Activated T-cell treated with anti-CD3 and anti-CD28 coated beads, Interleukin-2, amount 50 U/mL, for 72 hours (primary cell): ENCODE results near the gene ADH6. TPM values are rescaled to one million over a fixed set of nuclear protein-coding genes. Genes with fewer than 3 reads are reported as not detected.
"Not testable (repeated sequence)": the region's sequence is repeated elsewhere in the genome, so short reads cannot be mapped to it uniquely, and the experiment has no call there.

Experiments
- ATAC-seq, 2 donors: fragments of 150-1000 bp; cut with Tn5 transposase; replicated peaks in 1 of 2; 2 replicates each; pipeline ENCODE4 v1.10.0; 2021; ENCODE audit warnings: moderate library complexity in 2 of 2, mild to moderate bottlenecking in 1 of 2
- DNase-seq, 2 donors: peaks; one replicate each; pipeline ENCODE4 v3.0.0; 2021 to 2022; ENCODE audit warnings: mixed read lengths in 1 of 2
- H3K27ac Mint-ChIP-seq: one replicate; pipeline ENCODE4 v1.8.0; 2022; ENCODE audit warnings: mild to moderate bottlenecking, moderate library complexity, mixed read lengths
- H3K27me3 Mint-ChIP-seq: one replicate; pipeline ENCODE4 v1.8.0; 2022; ENCODE audit warnings: low read depth, mixed read lengths
- H3K36me3 Mint-ChIP-seq, 2 donors: one replicate each; pipeline ENCODE4 v1.8.0; 2022; ENCODE audit warnings: mixed read lengths in 2 of 2, mild to moderate bottlenecking in 1 of 2; ENCODE audit not compliant: insufficient read depth in 2 of 2
- H3K4me1 Mint-ChIP-seq: one replicate; pipeline ENCODE4 v1.8.0; 2022; ENCODE audit warnings: low read depth, mixed read lengths
- H3K4me3 Mint-ChIP-seq, 2 donors: one replicate each; pipeline ENCODE4 v1.8.0; 2022; ENCODE audit warnings: mild to moderate bottlenecking in 2 of 2, mixed read lengths in 2 of 2, moderate library complexity in 2 of 2
- H3K9me3 Mint-ChIP-seq, 2 donors: one replicate each; pipeline ENCODE4 v1.8.0; 2022; ENCODE audit warnings: mixed read lengths in 2 of 2
- total RNA-seq, 2 donors: library from RNA; stranded (reverse); gene quantifications; one replicate each; pipeline ENCODE4 v1.2.3, GENCODE V29; 2022

ADH6 gene
- total RNA-seq, 2 donors from 2014 or later = not detected

DNA sequence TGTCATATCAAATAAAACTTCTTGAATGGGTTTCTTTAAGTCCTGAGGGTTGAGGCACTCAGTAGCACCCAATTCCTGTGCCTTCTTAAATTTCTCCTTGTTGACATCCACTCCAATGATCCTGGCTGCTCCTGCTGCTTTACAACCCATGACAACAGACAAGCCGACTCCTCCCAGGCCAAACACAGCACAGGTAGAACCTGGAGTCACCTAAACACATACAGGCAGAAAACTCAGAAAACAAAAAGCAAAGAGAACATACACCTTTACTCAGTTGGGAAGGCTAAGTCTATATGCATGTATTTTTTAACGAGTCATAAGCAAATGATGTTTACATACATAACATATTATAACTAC, 10.3 kb downstream of the ADH6 start:
- Mint-ChIP-seq H3K36me3 (no peaks in the 10 kb centered on the region), H3K27me3 (no peaks in the 10 kb centered on the region), H3K27ac (no peak overlapping the region), H3K4me1 (no peaks in the 10 kb centered on the region), H3K4me3 (no peak overlapping the region), H3K9me3 (no peaks in the 10 kb centered on the region)
- DNase-seq (no peak), ATAC-seq (no peak)

DNA sequence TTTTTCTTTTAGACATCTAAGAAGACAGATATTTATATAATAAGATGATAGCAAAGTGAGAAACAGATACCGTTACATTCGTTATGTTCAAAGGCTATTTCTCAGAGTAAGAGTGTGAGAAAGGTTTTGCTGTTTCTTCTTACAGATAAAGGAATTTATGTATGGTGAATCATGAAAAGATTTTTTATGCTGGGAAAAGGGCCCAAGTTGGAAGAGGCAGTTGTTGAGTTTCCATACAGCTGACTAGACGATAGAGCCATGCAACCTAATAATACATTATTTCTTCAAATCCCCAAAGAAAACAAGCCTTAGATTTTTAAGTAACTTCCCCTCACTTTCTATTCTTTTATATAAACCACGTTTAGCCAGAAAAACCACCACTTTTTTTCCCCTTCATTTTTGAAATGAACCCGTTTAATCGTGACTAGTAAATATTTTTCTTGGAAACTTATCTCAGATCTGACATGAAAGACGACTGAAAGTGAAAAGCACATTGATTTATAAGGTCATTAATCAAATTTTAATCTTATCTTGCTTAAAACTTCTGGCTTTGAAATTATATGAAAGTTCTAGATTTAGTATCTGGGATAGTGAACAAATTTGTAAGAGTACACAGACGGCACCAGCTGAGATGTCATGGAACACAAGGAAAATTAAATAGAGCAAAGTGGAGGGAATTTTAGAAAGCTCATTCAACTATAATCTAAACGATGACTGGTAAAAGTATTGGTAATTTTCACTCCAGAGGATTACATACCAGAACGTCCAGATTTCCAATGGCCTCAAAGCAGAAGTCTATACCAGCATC, 10.9 kb downstream of the ADH6 start:
- no peak for ATAC-seq
- no peak for DNase-seq
- no peaks in the 10 kb centered on the region for H3K4me1 Mint-ChIP-seq
- no peaks in the 10 kb centered on the region for H3K36me3 Mint-ChIP-seq
- H3K27ac Mint-ChIP-seq = no peak overlapping the region
- H3K27me3 Mint-ChIP-seq = no peaks in the 10 kb centered on the region
- H3K9me3 Mint-ChIP-seq = no peaks in the 10 kb centered on the region
- H3K4me3 Mint-ChIP-seq = no peak overlapping the region

DNA sequence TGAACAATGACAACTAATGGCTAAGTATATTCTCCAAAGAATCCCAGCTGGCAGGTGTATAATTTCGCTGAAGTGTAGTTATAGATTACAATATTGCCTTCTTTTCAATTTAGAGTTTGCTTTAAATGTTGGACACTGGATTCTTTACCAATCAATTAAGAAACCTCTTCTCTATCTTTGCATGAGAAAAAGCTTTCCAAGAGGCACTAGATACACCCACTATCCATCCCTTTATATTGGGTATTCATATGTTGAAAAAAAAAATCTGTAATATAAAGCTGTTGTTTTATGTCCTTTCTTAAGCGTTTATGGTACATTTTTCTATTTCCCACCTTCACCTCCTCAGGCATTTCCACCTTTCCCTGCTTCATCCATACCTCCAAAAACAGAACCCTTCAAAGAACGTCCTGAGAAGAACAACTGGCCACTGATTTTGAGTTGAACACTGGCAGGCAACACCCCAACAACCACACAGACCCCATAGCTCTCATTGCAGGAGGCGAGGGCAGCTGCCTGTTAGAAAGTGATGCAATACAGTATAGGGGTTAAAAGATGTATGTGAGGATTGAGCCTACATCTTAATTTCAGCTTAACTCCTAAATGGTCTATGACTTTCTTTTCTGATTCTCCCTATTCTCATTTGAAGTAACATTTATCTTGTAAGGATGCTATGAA, 11.8 kb downstream of the ADH6 start:
- Mint-ChIP-seq H3K4me1 (no peaks in the 10 kb centered on the region), H3K27ac (no peak overlapping the region), H3K27me3 (no peaks in the 10 kb centered on the region), H3K9me3 (no peaks in the 10 kb centered on the region), H3K36me3 (no peaks in the 10 kb centered on the region), H3K4me3 (no peak overlapping the region)
- DNase-seq (no peak), ATAC-seq (no peak)

DNA sequence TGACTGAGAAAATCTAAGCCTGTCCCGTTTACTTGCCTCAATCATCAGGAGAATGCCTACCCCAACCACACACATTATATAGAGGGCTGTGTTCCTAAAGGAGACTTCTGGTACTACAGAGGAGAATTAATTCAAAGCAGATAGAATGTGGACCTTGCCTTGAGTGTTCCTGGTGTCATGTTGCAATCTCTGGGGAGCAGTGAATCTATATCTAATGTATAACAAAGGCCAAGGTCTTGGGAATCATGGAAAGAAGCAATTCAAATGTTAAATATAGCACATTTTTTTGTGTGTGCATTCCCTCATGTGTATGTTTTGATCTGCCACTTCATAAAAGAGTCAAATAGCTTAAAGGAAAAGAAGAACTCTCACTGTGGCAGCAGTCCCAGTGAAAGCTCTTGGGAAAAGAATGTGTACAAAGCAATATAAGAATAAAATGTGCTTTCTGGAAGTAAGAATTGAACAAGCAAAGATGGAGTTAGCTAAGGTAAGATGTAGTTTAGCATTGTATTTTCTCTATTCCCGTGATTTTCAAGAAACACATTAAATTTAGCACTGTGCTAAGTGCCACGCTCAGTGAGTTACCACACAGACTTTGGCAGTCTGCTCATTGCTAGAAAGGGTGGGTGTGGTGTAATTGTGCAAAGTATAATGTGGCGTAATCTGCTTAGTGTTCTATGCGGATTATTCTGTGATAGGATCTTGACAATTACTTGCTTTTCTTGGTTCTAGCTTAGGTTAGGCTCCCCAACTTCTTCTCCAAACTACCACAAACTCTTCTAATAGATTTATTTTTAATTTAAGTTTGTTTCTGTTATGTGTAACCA, 13.7 kb downstream of the ADH6 start:
- H3K4me3 Mint-ChIP-seq = no peak overlapping the region
- H3K36me3 Mint-ChIP-seq = no peaks in the 10 kb centered on the region
- no peaks in the 10 kb centered on the region for H3K4me1 Mint-ChIP-seq
- no peak overlapping the region for H3K27ac Mint-ChIP-seq
- no peak for ATAC-seq
- H3K27me3 Mint-ChIP-seq = no peaks in the 10 kb centered on the region
- H3K9me3 Mint-ChIP-seq = no peaks in the 10 kb centered on the region
- no peak for DNase-seq

DNA sequence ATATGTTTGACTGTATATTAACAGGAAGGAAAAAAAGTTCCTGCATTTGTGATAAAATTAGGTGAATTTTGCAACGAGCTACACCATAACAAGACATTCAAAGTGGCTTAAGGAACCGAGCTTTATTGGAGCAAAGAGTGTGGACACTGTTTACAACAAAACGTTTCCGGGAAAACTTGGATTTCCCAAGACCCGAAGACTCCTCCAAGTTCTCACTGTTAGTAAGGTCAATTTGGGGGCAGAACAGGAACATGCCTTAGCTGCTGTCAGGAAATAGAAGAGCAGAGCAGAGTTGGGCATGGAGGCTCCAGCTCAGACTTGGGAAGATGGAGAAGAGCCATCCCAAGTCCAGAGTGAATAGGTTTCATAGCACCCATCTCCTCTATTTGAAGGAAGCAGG, 16.5 kb downstream of the ADH6 start:
- H3K27me3 Mint-ChIP-seq = no peaks in the 10 kb centered on the region
- no peak overlapping the region for H3K27ac Mint-ChIP-seq
- ATAC-seq = no peak

DNA sequence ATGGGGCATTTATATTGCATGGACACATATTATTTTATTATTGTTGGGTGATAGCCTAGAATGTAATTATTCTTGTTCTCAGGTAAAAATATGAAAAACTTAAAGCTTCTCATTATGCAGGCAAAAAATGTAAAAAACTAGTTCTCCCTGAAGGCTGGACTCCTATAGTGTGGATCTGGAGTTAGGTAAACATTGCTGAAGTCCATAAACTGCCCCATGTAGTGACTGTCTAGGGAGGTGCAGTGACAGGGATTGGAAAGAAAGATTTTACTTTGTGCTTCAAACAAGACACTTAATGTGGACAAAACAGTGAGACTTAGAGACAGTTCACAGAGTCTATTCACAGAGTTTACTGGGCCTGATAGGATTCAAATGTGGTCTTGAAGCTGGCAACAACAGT, 17.0 kb downstream of the ADH6 start:
- Mint-ChIP-seq H3K4me3 (no peak overlapping the region), H3K4me1 (no peaks in the 10 kb centered on the region), H3K9me3 (no peaks in the 10 kb centered on the region), H3K27ac (no peak overlapping the region), H3K36me3 (no peaks in the 10 kb centered on the region), H3K27me3 (no peaks in the 10 kb centered on the region)
- DNase-seq = no peak
- no peak for ATAC-seq

More for the DNA sequence above, 16.5 kb downstream of the ADH6 start:
- Mint-ChIP-seq H3K4me3 (no peak overlapping the region), H3K36me3 (no peaks in the 10 kb centered on the region), H3K9me3 (no peaks in the 10 kb centered on the region), H3K4me1 (no peaks in the 10 kb centered on the region)
- no peak for DNase-seq

GRCh38 chr4:99201690-99202089, 17.4 kb downstream of the ADH6 start:
- no peak for DNase-seq
- Mint-ChIP-seq H3K4me1 (no peaks in the 10 kb centered on the region), H3K4me3 (no peak overlapping the region), H3K9me3 (no peaks in the 10 kb centered on the region), H3K27ac (no peak overlapping the region), H3K27me3 (no peaks in the 10 kb centered on the region), H3K36me3 (no peaks in the 10 kb centered on the region)
- ATAC-seq = no peak

DNA sequence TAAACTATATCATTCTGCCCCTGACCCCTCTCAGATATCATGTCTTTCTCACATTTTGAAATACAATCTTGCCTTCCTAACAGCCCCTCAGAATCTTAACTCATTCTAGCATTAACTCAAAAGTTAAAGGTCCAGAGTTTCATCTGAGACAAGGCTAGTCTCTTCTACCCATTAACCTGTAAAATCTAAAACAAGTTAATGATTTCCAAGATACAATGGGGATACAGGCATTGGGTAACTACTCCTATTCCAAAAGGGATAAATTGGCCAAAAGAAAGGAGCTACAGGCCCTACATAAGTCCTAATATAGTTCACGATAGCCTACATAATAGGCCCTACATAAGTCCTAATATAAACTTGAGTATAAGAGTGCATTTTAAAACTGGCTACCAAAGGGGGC, 18.9 kb downstream of the ADH6 start:
- no peak for ATAC-seq
- Mint-ChIP-seq H3K36me3 (no peaks in the 10 kb centered on the region), H3K4me1 (no peaks in the 10 kb centered on the region), H3K27me3 (no peaks in the 10 kb centered on the region), H3K27ac (no peak overlapping the region), H3K4me3 (no peak overlapping the region), H3K9me3 (no peaks in the 10 kb centered on the region)
- DNase-seq = no peak

DNA sequence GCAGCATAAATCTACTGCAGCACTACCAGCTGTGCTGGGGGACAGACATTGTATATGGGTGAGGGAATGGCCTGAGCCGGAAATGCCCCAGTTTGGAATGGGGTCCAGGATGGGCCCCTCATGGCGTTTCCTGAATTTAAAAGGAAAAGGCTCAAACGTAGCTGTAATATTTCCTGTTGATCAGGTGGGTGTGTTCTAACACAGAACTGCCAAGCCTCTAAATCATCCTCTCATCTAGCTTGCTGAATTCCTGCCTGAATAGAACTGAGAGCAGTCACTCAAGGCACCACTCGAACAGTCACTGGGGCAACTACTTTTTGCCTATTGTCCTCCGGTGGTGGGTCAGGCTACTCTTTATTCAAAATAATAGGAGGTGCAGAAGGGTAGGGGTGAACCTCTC, 28.7 kb downstream of the ADH6 start:
- Mint-ChIP-seq H3K4me1 (no peaks in the 10 kb centered on the region), H3K27me3 (no peaks in the 10 kb centered on the region), H3K27ac (no peak overlapping the region), H3K9me3 (peaks cover 6 to 15% of the 10 kb centered on the region in 2 donors), H3K36me3 (peaks cover 11 to 12% of the 10 kb centered on the region in 2 donors), H3K4me3 (no peak overlapping the region)
- no peak for ATAC-seq
- no peak for DNase-seq

- peaks cover 11 to 12% of the 10 kb centered on the region in 2 donors for H3K36me3 Mint-ChIP-seq
Measured at GRCh38 chr4:99189900-99190299, 29.1 kb downstream of the ADH6 start.

DNA sequence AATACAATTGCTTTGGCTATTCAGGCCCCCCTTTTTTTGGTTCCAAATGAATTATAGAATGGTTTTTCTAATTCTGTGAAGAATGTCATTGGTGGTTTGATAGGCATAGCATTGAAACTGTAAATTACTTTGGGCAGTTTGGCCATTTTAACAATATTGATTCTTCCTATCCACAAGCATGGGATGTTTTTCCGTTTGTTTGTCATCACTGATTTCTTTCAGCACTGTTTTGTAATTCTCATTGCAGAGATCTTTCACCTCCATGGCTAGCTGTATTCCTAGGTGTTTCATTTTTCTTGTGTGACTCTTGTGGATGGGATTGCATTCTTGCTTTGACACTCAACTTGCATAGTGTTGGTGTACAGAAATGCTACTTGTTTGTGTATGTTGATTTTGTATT, 33.0 kb downstream of the ADH6 start:
- H3K27me3 Mint-ChIP-seq = no peaks in the 10 kb centered on the region
- H3K9me3 Mint-ChIP-seq = peaks cover 10 to 14% of the 10 kb centered on the region in 2 donors
- DNase-seq (no peak), ATAC-seq (no peak)
- peaks cover 8 to 9% of the 10 kb centered on the region in 2 donors for H3K36me3 Mint-ChIP-seq
- H3K4me3 Mint-ChIP-seq = no peak overlapping the region
- H3K27ac Mint-ChIP-seq = no peak overlapping the region
- H3K4me1 Mint-ChIP-seq = no peaks in the 10 kb centered on the region

More at GRCh38 chr4:99189900-99190299, 29.1 kb downstream of the ADH6 start:
- not testable (repeated sequence) for H3K27me3 Mint-ChIP-seq, H3K27ac Mint-ChIP-seq, DNase-seq, H3K4me1 Mint-ChIP-seq, H3K4me3 Mint-ChIP-seq, ATAC-seq
- H3K9me3 Mint-ChIP-seq = peaks cover 8 to 19% of the 10 kb centered on the region in 2 donors

- no peak overlapping the region for H3K4me3 Mint-ChIP-seq
- H3K27me3 Mint-ChIP-seq = no peaks in the 10 kb centered on the region
- no peak for DNase-seq
- H3K27ac Mint-ChIP-seq = no peak overlapping the region
- ATAC-seq = no peak
- peaks cover 6 to 7% of the 10 kb centered on the region in 2 donors for H3K36me3 Mint-ChIP-seq
- no peaks in the 10 kb centered on the region for H3K4me1 Mint-ChIP-seq
- peaks cover 8 to 14% of the 10 kb centered on the region in 2 donors for H3K9me3 Mint-ChIP-seq
Measured at GRCh38 chr4:99185581-99185980, 33.5 kb downstream of the ADH6 start.

- peaks cover 9 to 10% of the 10 kb centered on the region in 2 donors for H3K9me3 Mint-ChIP-seq
- H3K4me3 Mint-ChIP-seq = no peak overlapping the region
- no peaks in the 10 kb centered on the region for H3K4me1 Mint-ChIP-seq
- peaks cover 0 to 2% of the 10 kb centered on the region in 2 donors for H3K36me3 Mint-ChIP-seq
- no peak overlapping the region for H3K27ac Mint-ChIP-seq
- DNase-seq (no peak), ATAC-seq (no peak)
- no peaks in the 10 kb centered on the region for H3K27me3 Mint-ChIP-seq
Measured at GRCh38 chr4:99180382-99181070, 38.5 kb downstream of the ADH6 start.
